Tibial nerve (tissue), 4 donors: ENCODE results near the gene FSTL1. TPM values are rescaled to one million over a fixed set of nuclear protein-coding genes. Genes with fewer than 3 reads are reported as not detected.

Experiments
- DNase-seq, 2 donors: peaks; one replicate each; pipeline ENCODE4 v3.0.0-alpha.2; 2019; ENCODE audit warnings: low spot score in 2 of 2
- H3K27ac ChIP-seq, 4 donors: fragments of 200-600 bp; sonication (generic) in 3 of 4; one replicate each; pipeline ENCODE4 v1.5.1; 2017 to 2019; ENCODE audit warnings: mild to moderate bottlenecking in 1 of 4
- H3K27me3 ChIP-seq, 2 donors: fragments of 200-600 bp; sonication (generic) in 1 of 2; one replicate each; pipeline versions ENCODE4 v1.5.1 to v1.6.0; 2017 to 2019
- H3K36me3 ChIP-seq, 3 donors: fragments of 200-600 bp; sonication (generic); one replicate each; pipeline ENCODE4 v1.5.1; 2018 to 2019
- H3K4me1 ChIP-seq, 4 donors: fragments of 200-600 bp; sonication (generic) in 3 of 4; one replicate each; pipeline ENCODE4 v1.5.1; 2017 to 2019
- H3K4me3 ChIP-seq, 4 donors: fragments of 200-600 bp; sonication (generic) in 3 of 4; one replicate each; pipeline ENCODE4 v1.5.1; 2017 to 2019; ENCODE audit warnings: mild to moderate bottlenecking in 1 of 4, moderate library complexity in 1 of 4
- H3K9me3 ChIP-seq, 4 donors: fragments of 200-600 bp; sonication (generic) in 3 of 4; one replicate each; pipeline ENCODE4 v1.5.1; 2017 to 2019
- CTCF ChIP-seq, 5 experiments: fragments of 200-600 bp in 3 of 5; fragments of 450-650 bp in 2 of 5; sonication (generic) in 3 of 5; IDR thresholded peaks; one replicate each; pipeline ENCODE4 v1.5.1; 2016 to 2019; ENCODE audit warnings: antibody characterized with exemption in 5 of 5, mild to moderate bottlenecking in 3 of 5, moderate library complexity in 2 of 5
- EP300 ChIP-seq, 2 donors: sonication (generic); formaldehyde crosslinking; IDR thresholded peaks; one replicate each; pipeline ENCODE4 v1.6.1; 2017; ENCODE audit warnings: antibody characterized with exemption in 2 of 2, mild to moderate bottlenecking in 1 of 2
- POLR2A ChIP-seq, 2 donors: fragments of 450-650 bp; IDR thresholded peaks; one replicate each; pipeline ENCODE4 v1.6.1; 2017; ENCODE audit warnings: antibody characterized with exemption in 2 of 2, mild to moderate bottlenecking in 2 of 2, moderate library complexity in 2 of 2
- WGBS, 2 donors: methylation state at CpG; one replicate each; pipeline ENCODE4 v1.1.5; 2018; 5-methylcytosine and 5-hydroxymethylcytosine counted together
- total RNA-seq, 4 donors: library from RNA; depleted of rRNA; stranded (reverse); fragments of >200 nt; gene quantifications; one replicate each; pipeline ENCODE4 v1.1.0, GENCODE V29; 2016

The FSTL1 gene
- total RNA-seq, 4 donors from 2014 or later = 389 to 942 (median 486) TPM

- Histone ChIP-seq H3K27me3 (no peaks in the 10 kb centered on the region), H3K9me3 (no peaks in the 10 kb centered on the region), H3K36me3 (no peaks in the 10 kb centered on the region), H3K27ac (peak overlapping the region in 2 of 4 donors; percentile 60 to 62), H3K4me1 (peaks cover 0 to 20% (median 0%) of the 10 kb centered on the region in 4 donors), H3K4me3 (no peak overlapping the region)
- peak in 1 of 2 donors; percentile 24 for DNase-seq
- no peak for TF ChIP-seq POLR2A (IDR thresholded peaks at IDR 0.05)
- TF ChIP-seq EP300 (IDR thresholded peaks at IDR 0.05) = peak in 1 of 2 donors; percentile 35
- no peak for TF ChIP-seq CTCF (IDR thresholded peaks at IDR 0.05)
- 25 to 32% methylated on average over 3 of the region's 3 CpGs for WGBS, 2 donors
These were observed 36.4 kb upstream of the FSTL1 start for GRCh38 chr3:120487191-120487650.

GRCh38 chr3:120481081-120481480 is 30.3 kb upstream of the FSTL1 start:
- WGBS, 2 donors = 85 to 96% methylated on average over 2 of the region's 2 CpGs
- Histone ChIP-seq H3K36me3 (no peaks in the 10 kb centered on the region), H3K4me3 (no peak overlapping the region), H3K9me3 (no peaks in the 10 kb centered on the region), H3K27ac (no peak overlapping the region), H3K27me3 (no peaks in the 10 kb centered on the region), H3K4me1 (no peaks in the 10 kb centered on the region)
- no peak for DNase-seq
- TF ChIP-seq POLR2A (IDR thresholded peaks at IDR 0.05) = no peak
- TF ChIP-seq CTCF (IDR thresholded peaks at IDR 0.05) = no peak
- no peak for TF ChIP-seq EP300 (IDR thresholded peaks at IDR 0.05)

- Histone ChIP-seq H3K27ac (no peak overlapping the region), H3K4me1 (no peaks in the 10 kb centered on the region)
- 74 to 85% methylated on average over 4 of the region's 4 CpGs for WGBS, 2 donors
These were observed 27.0 kb upstream of the FSTL1 start for GRCh38 chr3:120477781-120478180.

GRCh38 chr3:120475722-120476377 is 25.1 kb upstream of the FSTL1 start:
- TF ChIP-seq EP300 (IDR thresholded peaks at IDR 0.05) (no peak), CTCF (IDR thresholded peaks at IDR 0.05) (no peak), POLR2A (IDR thresholded peaks at IDR 0.05) (no peak)
- Histone ChIP-seq H3K27me3 (no peaks in the 10 kb centered on the region), H3K4me3 (no peak overlapping the region), H3K4me1 (no peaks in the 10 kb centered on the region), H3K9me3 (no peaks in the 10 kb centered on the region), H3K27ac (no peak overlapping the region), H3K36me3 (no peaks in the 10 kb centered on the region)
- 85 to 86% methylated on average over 6 of the region's 6 CpGs for WGBS, 2 donors
- DNase-seq = no peak

More at GRCh38 chr3:120477781-120478180, 27.0 kb upstream of the FSTL1 start:
- TF ChIP-seq CTCF (IDR thresholded peaks at IDR 0.05) (no peak), POLR2A (IDR thresholded peaks at IDR 0.05) (no peak), EP300 (IDR thresholded peaks at IDR 0.05) (no peak)
- Histone ChIP-seq H3K4me3 (no peak overlapping the region), H3K9me3 (no peaks in the 10 kb centered on the region), H3K36me3 (no peaks in the 10 kb centered on the region), H3K27me3 (no peaks in the 10 kb centered on the region)
- no peak for DNase-seq

- 94 to 95% methylated on average over 3 of the region's 3 CpGs for WGBS, 2 donors
- Histone ChIP-seq H3K4me1 (peaks cover 0 to 5% (median 0%) of the 10 kb centered on the region in 4 donors), H3K27ac (no peak overlapping the region), H3K36me3 (no peaks in the 10 kb centered on the region), H3K4me3 (no peak overlapping the region), H3K9me3 (no peaks in the 10 kb centered on the region), H3K27me3 (no peaks in the 10 kb centered on the region)
- DNase-seq = no peak
- no peak for TF ChIP-seq EP300 (IDR thresholded peaks at IDR 0.05)
- no peak for TF ChIP-seq POLR2A (IDR thresholded peaks at IDR 0.05)
- no peak for TF ChIP-seq CTCF (IDR thresholded peaks at IDR 0.05)
These were observed 23.3 kb upstream of the FSTL1 start for GRCh38 chr3:120473896-120474675.
